Hepatocyte (in vitro differentiated cells): ENCODE data around the gene MLST8.

Experiments used
- CTCF ChIP-seq: fragments of 200-600 bp; sonication (generic); IDR thresholded peaks from 2 replicates; pipeline ENCODE4 v1.5.1; 2016; ENCODE audit warnings: antibody characterized with exemption, mild to moderate bottlenecking; ENCODE audit not compliant: poor library complexity
- EZH2 ChIP-seq: fragments of 200-600 bp; sonication (generic); IDR thresholded peaks from 2 replicates; pipeline ENCODE4 v1.6.1; 2016; ENCODE audit warnings: antibody characterized with exemption, mild to moderate bottlenecking, borderline replicate concordance
- EZH2phosphoT487 ChIP-seq: fragments of 200-600 bp; sonication (generic); IDR thresholded peaks from one replicate; pipeline ENCODE4 v1.6.1; 2018; ENCODE audit warnings: antibody characterized with exemption, mild to moderate bottlenecking, low read depth, moderate library complexity; ENCODE audit not compliant: unreplicated experiment, severe bottlenecking

DNA sequence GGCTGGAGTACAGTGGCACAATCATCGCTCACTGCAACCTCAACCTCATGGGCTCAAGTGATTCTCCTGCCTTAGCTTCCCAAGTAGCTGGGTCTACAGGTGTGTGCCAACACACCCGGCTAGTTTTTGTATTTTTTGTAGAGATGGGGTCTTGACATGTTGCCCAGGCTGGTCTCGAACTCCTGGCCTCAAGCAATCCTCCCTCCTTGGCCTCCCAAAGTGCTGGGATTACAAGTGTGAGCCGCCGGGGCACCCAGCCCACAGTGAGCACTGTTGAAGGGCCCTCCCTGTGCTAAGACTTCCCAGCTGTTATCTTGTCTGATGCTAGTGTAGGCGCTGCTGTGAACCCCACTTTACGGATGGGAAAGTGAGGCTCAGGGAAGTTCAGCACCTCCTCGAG lies 16.9 kb upstream of the MLST8 start:
- TF ChIP-seq CTCF (no peak), EZH2 (no peak), EZH2phosphoT487 (no peak)
